Type B pancreatic cell (in vitro differentiated cells): Measurements from ENCODE around the gene PARD6G. TPM values are rescaled to one million over a fixed set of nuclear protein-coding genes. Genes with fewer than 3 reads are reported as not detected.

ENCODE experiments used
- DNase-seq: peaks from one replicate; pipeline ENCODE4 v3.0.0; 2021; ENCODE audit warnings: mixed read lengths; ENCODE audit not compliant: unreplicated experiment; ENCODE audit errors: extremely low spot score
- H3K27ac Mint-ChIP-seq: 2 replicates; pipeline ENCODE4 v1.8.0; 2021; ENCODE audit warnings: mild to moderate bottlenecking, mixed read lengths
- H3K27me3 Mint-ChIP-seq: 2 replicates; pipeline ENCODE4 v1.8.0; 2021; ENCODE audit warnings: mixed read lengths
- H3K36me3 Mint-ChIP-seq: 2 replicates; pipeline ENCODE4 v1.8.0; 2021; ENCODE audit warnings: mixed read lengths
- H3K4me1 Mint-ChIP-seq: one replicate; pipeline ENCODE4 v1.8.0; 2021; ENCODE audit warnings: mixed read lengths; ENCODE audit not compliant: unreplicated experiment
- H3K4me3 Mint-ChIP-seq: 2 replicates; pipeline ENCODE4 v1.8.0; 2021; ENCODE audit warnings: mild to moderate bottlenecking, mixed read lengths
- H3K9me3 Mint-ChIP-seq: 2 replicates; pipeline ENCODE4 v1.8.0; 2021; ENCODE audit warnings: mixed read lengths
- total RNA-seq: library from RNA; stranded (reverse); gene quantifications from 2 replicates; pipeline ENCODE4 v1.2.1, GENCODE V29; 2021; ENCODE audit warnings: low replicate concordance
- TF ChIP-seq, protein P1 (sequence below): fragments of 200-600 bp; sonication (generic); conservative IDR thresholded peaks from 2 replicates; pipeline ENCODE4 v1.5.0; 2021; ENCODE audit warnings: antibody characterized with exemption, mild to moderate bottlenecking

PARD6G gene
- total RNA-seq, 1 donor from 2014 or later = 21.8 TPM

DNA sequence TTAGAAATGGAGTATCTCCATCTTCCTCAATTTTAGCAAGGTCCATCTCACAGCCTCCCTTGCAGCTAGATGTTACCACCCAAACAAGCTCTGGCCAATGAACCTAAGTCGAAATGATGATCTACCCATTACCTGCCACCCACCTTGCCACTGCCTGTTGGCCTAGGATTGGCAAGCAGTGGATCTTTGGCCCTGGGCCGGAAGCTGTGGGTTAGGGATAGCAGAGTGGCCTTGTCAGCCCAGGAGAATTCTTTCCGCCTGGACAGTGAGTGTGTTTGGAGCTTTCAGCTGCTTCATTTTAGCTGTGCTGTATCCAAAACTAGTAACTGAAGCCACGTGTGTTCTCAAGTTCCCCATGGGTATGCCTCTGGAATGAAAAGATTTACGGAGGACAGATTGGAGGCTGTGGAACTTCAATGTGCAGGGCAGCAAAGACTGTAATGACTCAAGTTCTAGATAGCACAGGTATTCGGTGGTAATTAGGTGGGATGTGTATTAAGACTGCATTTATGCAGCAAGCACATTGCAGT lies 7.7 kb upstream of the PARD6G start:
- TF ChIP-seq, protein P1, sequence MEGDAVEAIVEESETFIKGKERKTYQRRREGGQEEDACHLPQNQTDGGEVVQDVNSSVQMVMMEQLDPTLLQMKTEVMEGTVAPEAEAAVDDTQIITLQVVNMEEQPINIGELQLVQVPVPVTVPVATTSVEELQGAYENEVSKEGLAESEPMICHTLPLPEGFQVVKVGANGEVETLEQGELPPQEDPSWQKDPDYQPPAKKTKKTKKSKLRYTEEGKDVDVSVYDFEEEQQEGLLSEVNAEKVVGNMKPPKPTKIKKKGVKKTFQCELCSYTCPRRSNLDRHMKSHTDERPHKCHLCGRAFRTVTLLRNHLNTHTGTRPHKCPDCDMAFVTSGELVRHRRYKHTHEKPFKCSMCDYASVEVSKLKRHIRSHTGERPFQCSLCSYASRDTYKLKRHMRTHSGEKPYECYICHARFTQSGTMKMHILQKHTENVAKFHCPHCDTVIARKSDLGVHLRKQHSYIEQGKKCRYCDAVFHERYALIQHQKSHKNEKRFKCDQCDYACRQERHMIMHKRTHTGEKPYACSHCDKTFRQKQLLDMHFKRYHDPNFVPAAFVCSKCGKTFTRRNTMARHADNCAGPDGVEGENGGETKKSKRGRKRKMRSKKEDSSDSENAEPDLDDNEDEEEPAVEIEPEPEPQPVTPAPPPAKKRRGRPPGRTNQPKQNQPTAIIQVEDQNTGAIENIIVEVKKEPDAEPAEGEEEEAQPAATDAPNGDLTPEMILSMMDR = no peak
- Mint-ChIP-seq H3K4me3 (no peak overlapping the region), H3K36me3 (no peaks in the 10 kb centered on the region), H3K27me3 (peaks cover 7% of the 10 kb centered on the region), H3K27ac (no peak overlapping the region), H3K4me1 (no peaks in the 10 kb centered on the region), H3K9me3 (peaks cover 10% of the 10 kb centered on the region)
- DNase-seq = peak; percentile 49

DNA sequence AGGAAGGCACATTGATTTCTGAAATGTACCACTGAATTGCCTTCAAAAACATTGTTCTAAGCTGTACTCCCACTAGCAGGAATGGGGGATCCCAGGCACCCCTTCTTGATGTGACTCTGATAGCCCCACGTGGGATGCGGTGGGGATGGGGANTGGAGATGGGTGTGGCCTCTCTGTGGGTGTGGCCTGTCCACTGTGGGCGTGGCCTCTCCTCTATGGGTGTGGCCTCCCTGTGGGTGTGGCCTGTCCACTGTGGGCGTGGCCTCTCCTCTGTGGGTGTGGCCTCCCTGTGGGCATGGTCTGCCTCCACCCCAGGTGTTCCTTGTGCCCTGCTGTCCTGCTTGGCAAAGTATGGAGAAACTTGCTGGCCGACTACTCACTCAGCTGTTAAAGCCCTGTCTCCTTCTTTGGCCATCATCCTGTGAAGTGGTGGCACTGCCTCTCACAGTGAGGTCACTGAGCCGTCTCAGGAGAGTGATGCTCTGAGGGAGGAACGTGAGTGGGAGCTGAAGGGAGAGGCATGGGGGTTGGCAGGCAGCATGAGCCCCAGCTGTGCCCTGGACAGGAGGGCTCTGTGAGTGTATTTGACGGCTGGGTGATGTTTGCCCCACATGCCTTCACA lies 6.7 kb upstream of the PARD6G start:
- TF ChIP-seq, protein P1 = no peak
- H3K4me1 Mint-ChIP-seq = no peaks in the 10 kb centered on the region
- no peak overlapping the region for H3K27ac Mint-ChIP-seq
- H3K4me3 Mint-ChIP-seq = no peak overlapping the region
- no peaks in the 10 kb centered on the region for H3K36me3 Mint-ChIP-seq
- H3K9me3 Mint-ChIP-seq = peaks cover 10% of the 10 kb centered on the region
- peaks cover 7% of the 10 kb centered on the region for H3K27me3 Mint-ChIP-seq
- DNase-seq = peak; percentile 66

DNA sequence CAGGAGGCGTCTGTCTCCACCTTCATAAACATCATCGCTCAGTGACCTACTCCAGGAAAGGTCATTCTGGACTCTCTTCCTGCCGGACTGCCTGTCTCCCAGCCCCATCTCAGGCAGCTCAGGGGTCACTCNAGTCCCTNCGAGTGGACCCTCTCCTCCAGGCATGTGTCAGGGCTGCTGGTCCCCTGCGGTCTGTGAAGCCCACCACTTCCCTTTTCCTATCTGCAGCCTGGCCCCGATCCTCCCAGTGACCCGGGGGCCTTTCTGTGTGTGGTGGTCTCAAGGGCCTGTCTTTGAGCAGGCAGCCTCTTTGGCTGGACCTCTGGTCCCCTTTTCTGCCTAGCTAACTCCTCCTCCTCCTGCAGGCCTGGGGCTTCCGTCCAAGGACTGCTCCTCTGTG lies 5.9 kb upstream of the PARD6G start:
- no peak overlapping the region for H3K27ac Mint-ChIP-seq
- no peaks in the 10 kb centered on the region for H3K36me3 Mint-ChIP-seq
- no peak overlapping the region for H3K4me3 Mint-ChIP-seq
- peaks cover 7% of the 10 kb centered on the region for H3K27me3 Mint-ChIP-seq
- TF ChIP-seq, protein P1 = no peak
- peaks cover 10% of the 10 kb centered on the region for H3K9me3 Mint-ChIP-seq
- DNase-seq = peak; percentile 42
- H3K4me1 Mint-ChIP-seq = no peaks in the 10 kb centered on the region

DNA sequence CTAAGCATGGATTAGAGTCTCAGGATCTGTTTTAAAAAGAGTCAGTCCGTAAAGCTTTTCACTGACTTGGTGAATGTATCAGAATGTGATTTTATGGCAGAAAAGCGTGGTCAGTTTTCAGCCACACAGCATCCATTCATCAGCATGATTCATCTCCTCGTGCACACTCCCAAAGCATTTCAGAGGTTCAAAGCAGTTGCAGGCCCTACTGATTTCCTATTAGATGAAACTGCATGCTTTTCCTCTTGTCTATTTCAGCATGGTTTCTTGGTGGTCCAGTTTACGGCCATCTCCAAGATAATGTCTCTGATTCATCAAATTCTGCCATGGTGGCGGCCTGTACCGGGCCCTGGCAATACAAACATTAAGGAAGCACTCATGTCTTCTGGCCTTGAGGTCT lies 4.8 kb upstream of the PARD6G start:
- Mint-ChIP-seq H3K36me3 (no peaks in the 10 kb centered on the region), H3K27me3 (peaks cover 7% of the 10 kb centered on the region), H3K9me3 (peaks cover 7% of the 10 kb centered on the region), H3K4me1 (no peaks in the 10 kb centered on the region), H3K4me3 (no peak overlapping the region), H3K27ac (no peak overlapping the region)
- TF ChIP-seq, protein P1 = no peak
- DNase-seq = no peak

DNA sequence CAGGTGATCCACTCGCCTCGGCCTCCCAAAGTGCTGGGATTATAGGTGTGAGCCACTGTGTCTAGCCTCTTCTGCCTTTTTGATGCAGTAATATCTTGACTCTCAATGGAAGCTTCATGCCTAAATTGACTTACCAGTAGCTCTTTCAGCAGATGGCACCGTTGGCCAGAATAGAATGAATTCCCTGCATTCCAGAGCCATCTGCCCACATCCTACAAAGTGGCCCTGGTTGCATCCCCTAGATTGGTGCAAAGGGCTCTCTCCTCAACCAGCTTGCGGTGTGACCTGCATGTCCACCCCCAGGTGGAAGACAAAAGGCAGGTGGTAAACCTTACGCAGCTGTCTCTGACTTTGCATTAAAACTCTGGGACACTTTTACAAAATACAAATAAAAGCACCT lies 4.4 kb upstream of the PARD6G start:
- Mint-ChIP-seq H3K9me3 (peaks cover 3% of the 10 kb centered on the region), H3K27ac (no peak overlapping the region), H3K36me3 (no peaks in the 10 kb centered on the region), H3K27me3 (peaks cover 7% of the 10 kb centered on the region), H3K4me3 (no peak overlapping the region), H3K4me1 (no peaks in the 10 kb centered on the region)
- TF ChIP-seq, protein P1 = no peak
- DNase-seq = peak; percentile 24
